HL-60 (cell line): ENCODE results near the gene CFAP157.

Source experiments
- CTCF ChIP-seq: IDR thresholded peaks from one replicate; pipeline ENCODE4 v1.5.1; 2011; ENCODE audit warnings: low read length, control low read depth, inconsistent platforms; ENCODE audit not compliant: insufficient read depth
- GABPA ChIP-seq: IDR thresholded peaks from 2 replicates; pipeline ENCODE4 v1.6.1; 2012; ENCODE audit warnings: low read depth
- REST ChIP-seq: IDR thresholded peaks from 2 replicates; pipeline ENCODE4 v1.6.1; 2012; ENCODE audit warnings: low read depth; ENCODE audit not compliant: insufficient replicate concordance
- SPI1 ChIP-seq: IDR thresholded peaks from 2 replicates; pipeline ENCODE4 v1.6.1; 2012; ENCODE audit warnings: low read depth, mild to moderate bottlenecking, borderline replicate concordance

- TF ChIP-seq CTCF = no peak
- TF ChIP-seq GABPA = no peak
- no peak for TF ChIP-seq SPI1
- TF ChIP-seq REST = no peak
Measured at GRCh38 chr9:127716412-127716811, 9.6 kb downstream of the CFAP157 start.
